Esophagus (tissue), 2 donors: Measurements from ENCODE around the gene VPS11. TPM values are rescaled to one million over a fixed set of nuclear protein-coding genes. Genes with fewer than 3 reads are reported as not detected.

Source experiments
- H3K27ac ChIP-seq, 2 donors: one replicate each; pipeline ENCODE4 v1.5.1; 2013; ENCODE audit warnings: low read depth in 2 of 2, mild to moderate bottlenecking in 2 of 2, inconsistent platforms in 1 of 2, low read length in 1 of 2, moderate library complexity in 1 of 2
- H3K27me3 ChIP-seq, 2 donors: one replicate each; pipeline ENCODE4 v1.6.1; 2013; ENCODE audit warnings: low read length in 2 of 2, control low read depth in 1 of 2, mild to moderate bottlenecking in 1 of 2; ENCODE audit not compliant: insufficient read depth in 2 of 2, control insufficient read depth in 1 of 2
- H3K36me3 ChIP-seq, 2 donors: one replicate each; pipeline ENCODE4 v1.6.1; 2013; ENCODE audit warnings: low read length in 1 of 2; ENCODE audit not compliant: control insufficient read depth in 2 of 2, insufficient read depth in 2 of 2
- H3K4me1 ChIP-seq, 2 donors: one replicate each; pipeline ENCODE4 v1.6.1; 2013; ENCODE audit warnings: low read length in 1 of 2; ENCODE audit not compliant: control insufficient read depth in 2 of 2, insufficient read depth in 2 of 2
- H3K4me3 ChIP-seq, 2 donors: one replicate each; pipeline ENCODE4 v1.5.1; 2013; ENCODE audit warnings: low read length in 2 of 2, mild to moderate bottlenecking in 2 of 2, low read depth in 1 of 2, moderate library complexity in 1 of 2
- H3K9me3 ChIP-seq, 2 donors: one replicate each; pipeline ENCODE4 v1.6.1; 2013; ENCODE audit warnings: mild to moderate bottlenecking in 2 of 2, low read depth in 1 of 2, low read length in 1 of 2, moderate library complexity in 1 of 2; ENCODE audit not compliant: control insufficient read depth in 2 of 2, insufficient read depth in 1 of 2
- WGBS, 2 donors: extraction: QIAGEN DNeasy Blood & Tissue Kit; methylation state at CpG; one replicate each; pipeline ENCODE4 v1.1.7; 2013; 5-methylcytosine and 5-hydroxymethylcytosine counted together
- polyA plus RNA-seq, 2 donors: library from polyadenylated mRNA; stranded (reverse); fragments of 200-250 nt; gene quantifications; one replicate each; pipeline ENCODE4 v1.2.3, GENCODE V29; 2013
- donor health status: healthy with polysubstance abuse.
- donor health status: Bipolar disorder and iron deficiency.

VPS11 gene
- polyA plus RNA-seq, 2 donors = 22.4 to 29.0 TPM

- no peak overlapping the region for H3K27ac ChIP-seq
Measured at GRCh38 chr11:119087747-119088241, 20.2 kb downstream of the VPS11 start.

DNA sequence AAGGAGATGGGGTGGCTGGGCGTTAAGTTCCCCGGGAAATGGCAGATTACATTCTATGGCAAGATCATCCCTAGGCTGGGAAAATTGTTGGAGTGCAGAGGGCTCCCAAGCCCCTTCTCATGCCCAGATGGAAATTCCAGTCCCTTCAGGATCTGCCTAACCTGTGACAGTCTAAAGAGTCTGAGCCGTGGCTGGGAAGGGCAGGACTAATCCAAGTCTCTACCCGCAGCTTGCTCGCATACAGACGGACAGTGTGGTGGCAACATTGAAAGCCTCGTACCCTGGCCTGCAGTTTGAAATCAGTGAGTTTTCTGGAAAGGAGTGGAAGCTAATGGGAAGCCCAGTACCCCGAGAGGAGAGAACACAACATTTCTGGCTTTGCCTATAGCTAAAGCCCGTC, 20.8 kb downstream of the VPS11 start:
- Histone ChIP-seq H3K27me3 (no peaks in the 10 kb centered on the region), H3K4me1 (peaks cover 8 to 19% of the 10 kb centered on the region in 2 donors), H3K27ac (no peak overlapping the region), H3K4me3 (no peak overlapping the region), H3K9me3 (no peaks in the 10 kb centered on the region), H3K36me3 (peaks cover 3 to 7% of the 10 kb centered on the region in 2 donors)
- 92 to 93% methylated on average over 9 of the region's 9 CpGs for WGBS, 2 donors

More at GRCh38 chr11:119087747-119088241, 20.2 kb downstream of the VPS11 start:
- Histone ChIP-seq H3K9me3 (no peaks in the 10 kb centered on the region), H3K4me3 (no peak overlapping the region), H3K27me3 (no peaks in the 10 kb centered on the region), H3K4me1 (peaks cover 6 to 13% of the 10 kb centered on the region in 2 donors), H3K36me3 (peaks cover 0 to 5% of the 10 kb centered on the region in 2 donors)
- 97 to 100% methylated on average over 2 of the region's 2 CpGs for WGBS, 2 donors

DNA sequence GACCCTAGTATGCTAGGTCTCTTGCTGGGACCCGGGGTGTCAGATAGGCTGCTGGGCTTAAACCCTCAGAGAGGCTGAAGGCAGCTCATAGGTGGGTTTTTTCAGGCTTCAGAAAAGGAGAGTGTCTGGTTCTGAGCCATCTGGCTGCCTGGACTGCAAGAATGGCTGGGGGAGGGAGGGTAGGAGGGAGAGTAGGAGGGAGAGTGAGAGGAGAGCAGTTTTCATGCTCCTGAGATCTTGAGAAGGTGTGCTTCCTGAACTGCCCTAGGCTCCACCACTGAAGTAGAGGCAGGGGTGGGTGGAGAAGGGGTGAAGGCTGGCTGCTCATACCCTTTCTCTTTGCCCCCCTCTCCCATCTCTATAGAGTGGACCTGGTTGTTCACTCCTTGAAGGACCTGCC, 21.7 kb downstream of the VPS11 start:
- peaks cover 8 to 20% of the 10 kb centered on the region in 2 donors for H3K4me1 ChIP-seq
- 94 to 95% methylated on average over 1 of the region's 1 CpG for WGBS, 2 donors

GRCh38 chr11:119091178-119091577, 23.6 kb downstream of the VPS11 start:
- Histone ChIP-seq H3K4me3 (no peak overlapping the region), H3K27ac (no peak overlapping the region), H3K9me3 (no peaks in the 10 kb centered on the region), H3K27me3 (no peaks in the 10 kb centered on the region), H3K36me3 (peaks cover 3 to 7% of the 10 kb centered on the region in 2 donors), H3K4me1 (peaks cover 8 to 13% of the 10 kb centered on the region in 2 donors)
- 77 to 79% methylated on average over 9 of the region's 9 CpGs for WGBS, 2 donors

More for the DNA sequence above, 21.7 kb downstream of the VPS11 start:
- no peaks in the 10 kb centered on the region for H3K9me3 ChIP-seq
- H3K4me3 ChIP-seq = no peak overlapping the region
- no peak overlapping the region for H3K27ac ChIP-seq
- H3K27me3 ChIP-seq = no peaks in the 10 kb centered on the region
- peaks cover 3 to 7% of the 10 kb centered on the region in 2 donors for H3K36me3 ChIP-seq

- H3K4me1 ChIP-seq = peaks cover 8 to 13% of the 10 kb centered on the region in 2 donors
- no peaks in the 10 kb centered on the region for H3K9me3 ChIP-seq
- 82 to 85% methylated on average over 13 of the region's 13 CpGs for WGBS, 2 donors
- H3K27me3 ChIP-seq = no peaks in the 10 kb centered on the region
- peak overlapping the region in 1 of 2 donors; percentile 6 for H3K27ac ChIP-seq
- H3K4me3 ChIP-seq = peak overlapping the region in 1 of 2 donors; percentile 65
- H3K36me3 ChIP-seq = peaks cover 11 to 12% of the 10 kb centered on the region in 2 donors
Measured at GRCh38 chr11:119091966-119092879, 24.6 kb downstream of the VPS11 start.

DNA sequence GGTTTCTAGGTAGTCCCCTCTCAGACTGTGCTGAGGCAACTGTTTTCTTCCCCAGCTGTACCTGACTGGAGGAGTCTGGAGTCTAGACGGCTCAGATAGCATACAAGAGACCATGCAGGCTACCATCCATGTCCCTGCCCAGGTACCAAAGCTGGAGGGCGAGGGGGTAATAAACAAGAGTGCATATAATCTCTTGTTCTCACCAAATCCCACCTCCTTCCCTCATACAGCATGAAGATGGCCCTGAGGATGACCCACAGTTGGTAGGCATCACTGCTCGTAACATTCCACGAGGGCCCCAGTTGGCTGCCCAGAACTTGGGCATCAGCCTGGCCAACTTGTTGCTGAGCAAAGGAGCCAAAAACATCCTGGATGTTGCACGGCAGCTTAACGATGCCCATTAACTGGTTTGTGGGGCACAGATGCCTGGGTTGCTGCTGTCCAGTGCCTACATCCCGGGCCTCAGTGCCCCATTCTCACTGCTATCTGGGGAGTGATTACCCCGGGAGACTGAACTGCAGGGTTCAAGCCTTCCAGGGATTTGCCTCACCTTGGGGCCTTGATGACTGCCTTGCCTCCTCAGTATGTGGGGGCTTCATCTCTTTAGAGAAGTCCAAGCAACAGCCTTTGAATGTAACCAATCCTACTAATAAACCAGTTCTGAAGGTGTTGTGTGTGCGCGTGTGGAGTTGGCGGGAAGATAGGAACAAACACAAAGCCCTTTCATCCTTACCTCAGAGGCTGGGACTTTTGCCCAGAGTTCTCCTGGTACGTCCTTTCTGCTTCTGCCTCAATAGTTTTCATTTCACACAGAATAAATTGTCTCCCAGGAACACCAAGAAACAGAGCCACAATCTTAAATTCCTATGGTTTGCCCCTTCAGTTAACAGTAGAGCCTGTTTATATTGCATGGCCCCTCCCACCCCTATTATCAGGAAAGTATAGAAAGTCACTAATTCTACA, 25.5 kb downstream of the VPS11 start:
- Histone ChIP-seq H3K4me1 (peaks cover 8 to 10% of the 10 kb centered on the region in 2 donors), H3K36me3 (peaks cover 17 to 18% of the 10 kb centered on the region in 2 donors), H3K9me3 (no peaks in the 10 kb centered on the region), H3K27ac (peak overlapping the region in 1 of 2 donors; percentile 6), H3K4me3 (peak overlapping the region; percentile 21 to 65), H3K27me3 (no peaks in the 10 kb centered on the region)
- 35 to 37% methylated on average over 12 of the region's 12 CpGs for WGBS, 2 donors

- Histone ChIP-seq H3K4me3 (peak overlapping the region; percentile 65 to 71), H3K4me1 (peaks cover 8 to 10% of the 10 kb centered on the region in 2 donors), H3K9me3 (no peaks in the 10 kb centered on the region), H3K27ac (peak overlapping the region; percentile 80 to 94), H3K36me3 (peaks cover 18 to 19% of the 10 kb centered on the region in 2 donors), H3K27me3 (no peaks in the 10 kb centered on the region)
- 0 to 1% methylated on average over 71 to 81 of the region's 81 CpGs for WGBS, 2 donors
Measured at GRCh38 chr11:119093942-119094815, 26.6 kb downstream of the VPS11 start.

- peaks cover 8 to 10% of the 10 kb centered on the region in 2 donors for H3K4me1 ChIP-seq
- no peaks in the 10 kb centered on the region for H3K9me3 ChIP-seq
- 0% methylated on average over 19 of the region's 19 CpGs for WGBS, 2 donors
- no peaks in the 10 kb centered on the region for H3K27me3 ChIP-seq
- peaks cover 18 to 19% of the 10 kb centered on the region in 2 donors for H3K36me3 ChIP-seq
- H3K27ac ChIP-seq = peak overlapping the region; percentile 80 to 94
- H3K4me3 ChIP-seq = peak overlapping the region; percentile 65 to 71
Measured at GRCh38 chr11:119094816-119095065, 27.1 kb downstream of the VPS11 start.
